Upper lobe of left lung (tissue), 4 donors: ENCODE measurements around the gene EHD4.

Experiments
- CTCF ChIP-seq, 6 experiments: fragments of 450-650 bp in 4 of 6; fragments of 200-600 bp in 2 of 6; sonication (generic) in 2 of 6; IDR thresholded peaks; one replicate each; pipeline ENCODE4 v1.5.1; 2016 to 2019; ENCODE audit warnings: antibody characterized with exemption in 6 of 6
- EP300 ChIP-seq, 4 donors: sonication (generic); formaldehyde crosslinking; IDR thresholded peaks; one replicate each; pipeline ENCODE4 v1.5.1; 2017; ENCODE audit warnings: antibody characterized with exemption in 4 of 4, control low read depth in 2 of 4
- POLR2A ChIP-seq, 4 donors: fragments of 450-650 bp; IDR thresholded peaks; one replicate each; pipeline ENCODE4 v1.5.1; 2016 to 2017; ENCODE audit warnings: antibody characterized with exemption in 4 of 4, mild to moderate bottlenecking in 2 of 4
- POLR2AphosphoS5 ChIP-seq, 2 donors: sonication (generic); formaldehyde crosslinking; IDR thresholded peaks; one replicate each; pipeline ENCODE4 v1.5.1; 2017; ENCODE audit warnings: antibody characterized with exemption in 2 of 2

GRCh38 chr15:41930867-41931222 lies 41.5 kb downstream of the EHD4 start:
- TF ChIP-seq EP300 (IDR thresholded peaks at IDR 0.05) (no peak), CTCF (IDR thresholded peaks at IDR 0.05) (no peak), POLR2A (IDR thresholded peaks at IDR 0.05) (no peak), POLR2AphosphoS5 (IDR thresholded peaks at IDR 0.05) (no peak)
